ENCODE measurements around the gene PRSS12.

- TF ChIP-seq, protein P1, sequence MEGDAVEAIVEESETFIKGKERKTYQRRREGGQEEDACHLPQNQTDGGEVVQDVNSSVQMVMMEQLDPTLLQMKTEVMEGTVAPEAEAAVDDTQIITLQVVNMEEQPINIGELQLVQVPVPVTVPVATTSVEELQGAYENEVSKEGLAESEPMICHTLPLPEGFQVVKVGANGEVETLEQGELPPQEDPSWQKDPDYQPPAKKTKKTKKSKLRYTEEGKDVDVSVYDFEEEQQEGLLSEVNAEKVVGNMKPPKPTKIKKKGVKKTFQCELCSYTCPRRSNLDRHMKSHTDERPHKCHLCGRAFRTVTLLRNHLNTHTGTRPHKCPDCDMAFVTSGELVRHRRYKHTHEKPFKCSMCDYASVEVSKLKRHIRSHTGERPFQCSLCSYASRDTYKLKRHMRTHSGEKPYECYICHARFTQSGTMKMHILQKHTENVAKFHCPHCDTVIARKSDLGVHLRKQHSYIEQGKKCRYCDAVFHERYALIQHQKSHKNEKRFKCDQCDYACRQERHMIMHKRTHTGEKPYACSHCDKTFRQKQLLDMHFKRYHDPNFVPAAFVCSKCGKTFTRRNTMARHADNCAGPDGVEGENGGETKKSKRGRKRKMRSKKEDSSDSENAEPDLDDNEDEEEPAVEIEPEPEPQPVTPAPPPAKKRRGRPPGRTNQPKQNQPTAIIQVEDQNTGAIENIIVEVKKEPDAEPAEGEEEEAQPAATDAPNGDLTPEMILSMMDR (IDR thresholded peaks at IDR 0.05) = no peak
- TF ChIP-seq POLR2A (IDR thresholded peaks at IDR 0.05) = no peak
- no peak for TF ChIP-seq POLR2AphosphoS5 (IDR thresholded peaks at IDR 0.05)
- no peak for TF ChIP-seq EP300 (IDR thresholded peaks at IDR 0.05)
These were observed 70.1 kb downstream of the PRSS12 start for GRCh38 chr4:118282692-118283091.
